Measurements from ENCODE around the gene CCDC88C.

Gene CCDC88C

GRCh38 chr14:91380123-91380522 is 37.5 kb downstream of the CCDC88C start:
- no peak for DNase-seq (ENCODE audit: low spot score)

- no peak for DNase-seq (ENCODE audit: low spot score)
Measured at GRCh38 chr14:91379579-91379932, 38.1 kb downstream of the CCDC88C start.

GRCh38 chr14:91378930-91379578 is 38.6 kb downstream of the CCDC88C start:
- DNase-seq (ENCODE audit: low spot score), result no peak

- DNase-seq (ENCODE audit: low spot score), result peak; percentile 66
Measured at GRCh38 chr14:91377700-91378652, 39.6 kb downstream of the CCDC88C start.

GRCh38 chr14:91376547-91377477 is 40.8 kb downstream of the CCDC88C start:
- DNase-seq (ENCODE audit: low spot score), result no peak

- DNase-seq (ENCODE audit: low spot score), result no peak
Measured at GRCh38 chr14:91375720-91376452, 41.7 kb downstream of the CCDC88C start.

GRCh38 chr14:91374879-91375702 is 42.5 kb downstream of the CCDC88C start:
- DNase-seq (ENCODE audit: low spot score), result no peak

GRCh38 chr14:91374287-91374878 is 43.2 kb downstream of the CCDC88C start:
- no peak for DNase-seq (ENCODE audit: low spot score)

GRCh38 chr14:91373591-91374254 is 43.9 kb downstream of the CCDC88C start:
- peak; percentile 73 for DNase-seq (ENCODE audit: low spot score)

GRCh38 chr14:91372671-91373495 is 44.7 kb downstream of the CCDC88C start:
- DNase-seq (ENCODE audit: low spot score), result no peak

GRCh38 chr14:91371990-91372375 is 45.6 kb downstream of the CCDC88C start:
- DNase-seq (ENCODE audit: low spot score), result no peak

- DNase-seq (ENCODE audit: low spot score), result no peak
Measured at GRCh38 chr14:91371011-91371989, 46.3 kb downstream of the CCDC88C start.

GRCh38 chr14:91369628-91370445 is 47.8 kb downstream of the CCDC88C start:
- peak; percentile 50 for DNase-seq (ENCODE audit: low spot score)

GRCh38 chr14:91368776-91369416 is 48.7 kb downstream of the CCDC88C start:
- no peak for DNase-seq (ENCODE audit: low spot score)

GRCh38 chr14:91367173-91368171 is 50.1 kb downstream of the CCDC88C start:
- peak; percentile 79 for DNase-seq (ENCODE audit: low spot score)
